ENCODE measurements around the gene GH2.
"Not testable (repeated sequence)": the region's sequence is repeated elsewhere in the genome, so short reads cannot be mapped to it uniquely, and the experiment has no call there.

GH2 gene

DNA sequence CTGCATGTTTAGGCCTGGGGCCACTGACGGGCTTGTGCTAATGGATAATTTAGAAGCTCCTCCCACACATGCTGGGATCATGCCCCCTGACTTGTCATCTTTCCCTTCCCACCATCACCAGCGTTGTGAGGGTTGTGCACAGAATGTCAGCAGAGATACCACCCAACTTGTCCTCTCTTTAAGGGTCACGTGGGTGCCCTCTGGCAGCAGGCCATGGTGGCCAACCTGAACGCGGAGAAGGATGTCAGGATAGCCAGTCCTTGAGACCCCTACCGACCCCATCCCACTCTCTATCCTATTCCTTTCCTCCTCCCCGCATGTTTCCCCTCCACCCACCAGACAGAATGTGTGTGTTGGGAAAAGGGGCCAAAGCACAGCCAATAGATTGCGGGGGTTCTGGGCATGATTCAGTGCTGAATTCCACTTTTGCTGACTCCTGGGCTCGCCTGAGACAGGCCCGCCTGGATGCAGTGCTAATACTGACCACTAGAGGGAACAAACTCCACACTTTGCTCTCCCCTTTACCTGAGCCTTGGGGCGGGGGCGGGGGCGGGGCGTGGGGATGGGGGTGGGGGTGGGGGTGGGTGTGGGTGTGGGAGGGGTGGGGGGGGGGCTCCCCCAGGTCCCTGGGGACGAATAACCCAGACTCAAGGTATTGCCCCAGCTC is at the start of gene GH2:
TSS of gene GH2 (minus strand) at position 10 of the 667 bp plus-strand sequence. CDS start 143 bp downstream, outside the sequence.
- no peak for DNase-seq

DNA sequence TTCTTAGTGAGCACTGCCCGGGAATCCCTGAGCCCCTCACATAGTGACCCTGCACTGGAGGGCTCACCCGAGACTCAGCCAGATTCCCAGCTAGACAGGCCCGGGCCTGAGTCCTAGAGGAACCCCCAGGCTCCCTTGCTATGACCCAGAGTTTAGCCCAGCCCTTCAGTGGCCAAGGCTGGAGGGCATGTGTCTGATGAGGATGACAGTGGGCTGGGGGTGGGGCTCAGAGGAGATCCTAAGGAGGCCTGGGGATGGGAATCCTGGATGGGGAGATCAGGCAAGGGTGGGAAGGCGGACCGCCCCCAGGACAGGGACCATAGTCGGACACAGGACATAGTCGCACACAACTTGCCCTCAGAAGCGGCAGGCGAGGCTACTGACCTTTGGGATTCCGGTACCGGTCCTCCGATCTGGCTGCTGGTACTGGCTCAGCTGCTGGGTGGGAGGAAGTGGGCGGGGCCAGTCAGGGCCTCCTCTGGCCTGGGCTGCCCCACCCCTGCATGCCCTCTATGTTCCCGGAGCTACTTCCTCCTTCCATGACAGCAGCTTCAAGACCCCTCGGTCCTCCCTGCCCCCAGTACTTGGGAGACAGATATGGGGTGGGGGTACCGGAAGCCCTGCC is 49.3 kb upstream of the GH2 start:
- DNase-seq: no peak

DNA sequence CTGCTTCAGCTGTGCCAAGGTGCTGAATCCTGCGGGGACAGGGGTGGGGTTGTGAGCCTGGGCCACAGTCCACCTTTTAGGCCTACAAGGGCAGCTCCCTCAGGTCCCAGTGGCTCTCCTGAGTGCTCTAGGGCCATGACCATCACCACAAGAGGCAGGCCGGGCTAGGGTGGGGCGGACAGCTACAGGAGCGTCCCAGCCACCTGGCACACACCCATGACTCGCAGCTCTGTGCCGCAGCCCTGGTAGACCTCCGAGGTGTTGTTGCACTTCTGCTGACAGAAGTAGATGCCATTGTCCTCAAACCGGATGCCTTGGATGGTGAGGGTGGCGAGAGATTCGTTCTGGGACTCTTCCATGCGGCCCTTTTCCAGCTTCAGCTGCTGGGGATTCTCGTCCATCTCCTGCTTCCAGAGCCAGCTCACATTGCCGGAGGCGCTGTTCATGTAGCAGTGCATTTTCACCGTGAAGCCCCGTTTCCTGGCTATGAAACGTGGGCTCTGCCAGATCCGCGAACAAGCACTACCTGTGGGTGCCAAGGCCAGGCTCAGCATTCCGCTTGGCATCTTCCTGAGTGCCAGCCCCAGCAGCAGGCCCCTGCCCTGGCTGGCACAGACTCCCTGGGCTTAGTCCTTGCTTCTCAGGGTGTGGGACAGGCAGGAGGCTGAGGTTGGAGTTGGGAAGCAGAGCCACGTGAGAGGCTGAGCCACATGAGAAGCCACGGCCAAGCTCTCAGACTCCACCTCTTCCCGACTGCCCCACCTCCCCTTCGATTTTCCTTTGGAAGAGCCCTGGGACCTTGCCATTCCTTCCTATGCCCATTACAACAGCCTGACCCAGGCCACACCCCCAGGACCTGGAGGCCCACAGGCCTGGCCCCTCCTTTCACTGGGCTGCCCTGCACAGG is 48.4 kb upstream of the GH2 start:
- DNase-seq: no peak

DNA sequence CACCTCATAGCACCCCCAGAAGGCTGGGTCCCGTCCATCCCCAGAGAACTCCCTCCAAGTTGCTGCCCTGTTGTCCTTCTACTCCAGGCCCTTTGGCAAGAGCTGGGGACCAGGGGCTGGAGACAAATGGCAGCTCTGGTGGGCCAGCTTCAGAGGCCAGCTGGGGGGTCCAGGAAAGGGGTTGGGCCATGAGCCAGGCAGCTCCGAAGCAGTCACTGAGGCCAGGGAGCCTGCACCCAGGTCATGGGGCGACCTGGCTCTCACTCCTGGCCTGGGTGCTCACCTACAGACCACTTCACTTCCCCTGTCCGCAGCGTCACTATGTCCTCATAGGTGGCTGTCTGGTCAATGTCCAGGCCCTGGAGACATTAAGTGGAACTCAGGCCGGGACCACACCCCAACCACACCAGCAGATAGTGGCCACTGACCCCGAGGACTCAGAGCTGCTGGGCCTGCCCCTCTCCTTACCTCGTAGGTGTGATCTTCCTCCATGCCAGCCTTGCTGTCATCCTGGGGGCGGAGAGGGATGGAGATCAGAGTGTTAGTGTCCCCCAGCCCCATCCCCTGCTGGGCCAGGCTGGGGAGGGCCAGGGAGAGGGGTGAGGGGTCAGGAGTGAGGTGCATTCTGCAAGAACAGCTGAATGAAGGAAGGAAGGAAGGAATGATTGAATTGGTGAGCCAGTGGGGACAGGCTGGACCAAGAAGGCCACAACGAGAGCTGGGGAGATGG is 47.4 kb upstream of the GH2 start:
- no peak for DNase-seq

DNA sequence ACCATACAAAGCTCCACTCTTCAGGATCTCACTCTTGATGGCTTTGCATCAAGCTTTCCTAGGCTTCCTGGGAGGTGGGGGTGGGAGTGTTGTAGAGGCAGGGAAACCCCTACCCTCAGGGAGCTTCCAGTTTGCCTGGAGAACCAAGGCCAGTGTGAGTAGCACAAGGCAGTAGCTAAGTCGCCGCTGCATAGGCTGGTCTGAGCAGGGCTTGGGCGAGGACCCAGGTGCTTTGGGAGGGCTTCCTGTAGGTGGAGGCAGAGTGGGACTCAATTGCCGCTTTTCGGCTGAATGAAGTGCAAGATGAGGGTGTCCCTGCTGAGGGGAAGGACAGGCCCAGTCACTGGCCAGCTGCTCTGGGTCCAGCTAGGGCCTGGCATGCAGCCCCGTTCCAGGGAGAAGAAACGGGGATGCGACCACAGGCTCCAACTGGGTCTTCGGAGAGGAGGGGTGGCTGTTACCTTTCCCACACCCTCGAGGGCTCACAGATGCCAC is 46.5 kb upstream of the GH2 start:
- no peak for DNase-seq

DNA sequence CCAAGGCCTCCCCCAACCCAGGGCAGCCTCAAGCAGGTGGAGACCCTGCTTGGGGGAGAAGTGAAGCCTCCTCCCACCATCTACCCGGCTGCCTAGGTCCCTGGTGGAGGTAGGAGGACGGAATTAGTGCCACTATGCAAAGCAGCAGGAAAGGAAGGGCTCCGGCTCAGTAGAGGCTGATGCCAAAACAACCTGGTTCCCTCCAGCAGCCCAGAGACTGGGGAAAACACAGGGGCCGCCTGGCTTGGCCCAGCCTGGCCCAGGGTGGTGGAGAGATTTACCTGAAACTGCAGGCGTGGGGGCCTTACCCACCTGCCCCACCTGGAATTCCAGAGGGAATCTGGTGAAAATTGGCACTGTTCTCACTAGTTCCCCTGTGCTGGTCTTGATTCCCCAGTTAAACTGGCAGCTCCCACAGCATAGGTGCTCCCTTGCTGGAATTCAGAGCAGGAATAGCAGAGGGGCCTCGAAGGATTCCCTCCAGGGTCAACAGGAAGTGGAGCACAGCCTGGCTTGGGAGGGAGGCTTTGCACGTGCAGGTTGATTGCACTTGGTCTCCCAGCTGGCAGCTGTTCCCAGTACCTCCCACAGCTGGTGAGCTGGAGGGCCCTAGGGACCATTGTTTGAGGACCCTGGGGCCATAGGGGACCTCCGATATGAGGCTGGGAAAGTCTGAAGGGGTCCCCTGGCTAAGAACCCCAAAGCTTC is 45.9 kb upstream of the GH2 start:
- no peak for DNase-seq

DNA sequence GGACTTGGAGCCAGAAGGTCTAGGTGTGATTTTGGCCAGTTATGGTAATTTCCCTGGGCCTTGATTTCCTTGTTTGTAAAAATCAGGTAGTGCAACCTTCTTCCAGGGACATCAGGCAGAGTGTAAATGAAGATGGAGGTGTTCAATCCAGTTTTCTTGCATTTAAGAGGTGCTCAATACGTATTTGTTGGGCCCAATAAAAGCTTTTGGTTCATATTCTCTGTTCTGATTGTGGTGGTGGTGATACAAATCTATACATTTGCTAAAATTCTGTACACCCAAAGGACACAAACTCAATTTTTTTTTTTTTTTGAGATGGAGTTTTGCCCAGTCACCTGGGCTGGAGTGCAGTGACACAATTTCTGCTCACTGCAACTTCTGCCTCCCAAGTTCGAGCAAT is 44.4 kb upstream of the GH2 start:
- no peak for DNase-seq

DNA sequence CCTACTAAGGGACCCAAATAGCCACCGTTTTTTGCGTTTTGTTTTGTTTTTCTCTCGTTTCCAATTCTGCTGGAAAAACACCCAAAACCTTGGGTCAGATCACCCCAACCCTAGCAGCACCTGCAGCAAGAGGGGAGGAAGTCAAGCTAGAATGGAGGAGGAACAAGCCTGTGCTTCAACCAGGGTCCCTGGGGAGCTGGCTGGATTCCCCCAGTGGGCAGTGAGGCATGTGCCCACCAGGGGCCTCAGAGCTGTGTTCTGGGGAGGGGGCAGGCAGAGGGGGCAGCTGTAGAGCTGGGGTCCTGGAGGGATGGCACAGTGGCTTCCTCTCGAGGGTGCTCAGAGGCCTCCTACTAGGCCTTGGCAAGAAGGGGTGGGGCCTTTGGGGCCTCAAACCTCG is 43.9 kb upstream of the GH2 start:
- DNase-seq: no peak

DNA sequence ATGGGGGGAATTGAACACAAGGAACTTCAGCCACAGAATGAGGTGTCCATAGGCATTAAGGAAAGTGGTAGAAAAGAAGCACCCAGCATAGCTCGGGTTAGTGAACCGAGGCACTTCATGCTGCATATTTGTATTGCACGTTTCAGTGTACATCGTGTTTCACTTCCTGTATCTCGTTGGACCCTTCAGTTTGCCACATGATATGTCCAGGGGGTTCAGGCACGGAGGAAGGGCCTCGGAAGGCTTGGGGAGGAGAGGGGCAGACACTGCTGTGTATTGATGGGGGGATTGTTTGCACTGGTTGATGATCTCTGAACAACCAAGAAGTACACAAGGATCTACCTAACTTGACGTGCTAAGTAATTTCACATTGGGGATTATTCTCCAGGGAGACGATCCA is 40.7 kb upstream of the GH2 start:
- not testable (repeated sequence) for DNase-seq

DNA sequence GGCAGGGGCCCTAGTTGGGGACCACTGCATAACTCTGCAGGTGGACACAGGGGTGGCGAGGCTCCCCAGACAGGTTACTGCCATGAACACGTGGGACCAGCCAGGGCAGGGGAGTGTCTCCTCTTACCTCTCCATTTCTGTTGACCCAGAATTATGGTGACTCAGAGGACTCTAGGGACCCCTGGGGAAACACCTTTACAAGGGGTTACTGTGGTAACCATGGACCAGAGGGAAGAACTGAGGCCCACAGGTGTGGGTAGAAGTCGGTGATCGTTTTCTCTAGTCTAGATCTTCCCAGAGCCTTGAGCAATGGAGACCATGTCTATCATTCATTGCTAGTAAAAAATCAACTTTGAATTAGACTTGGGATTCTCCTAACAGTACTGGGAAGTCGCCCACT is 39.0 kb upstream of the GH2 start:
- not testable (repeated sequence) for DNase-seq

DNA sequence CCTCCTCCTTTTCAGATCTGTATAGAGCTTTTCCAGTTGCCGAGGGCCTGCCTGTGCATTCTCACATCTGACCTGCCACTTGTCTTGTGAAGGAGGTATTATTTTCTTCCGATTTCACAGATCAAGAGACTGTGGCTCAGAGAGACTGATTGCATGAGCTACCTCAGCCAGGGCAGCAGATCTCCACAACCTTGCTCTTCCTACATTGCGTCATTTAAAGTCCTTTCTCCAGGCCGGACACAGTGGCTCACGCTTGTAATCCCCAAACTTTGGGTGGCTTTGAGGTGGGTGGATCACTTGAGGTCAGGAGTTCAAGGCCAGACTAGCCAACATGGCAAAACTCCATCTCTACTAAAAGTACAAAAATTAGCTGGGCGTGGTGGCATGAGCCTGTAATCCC is 38.3 kb upstream of the GH2 start:
- not testable (repeated sequence) for DNase-seq

DNA sequence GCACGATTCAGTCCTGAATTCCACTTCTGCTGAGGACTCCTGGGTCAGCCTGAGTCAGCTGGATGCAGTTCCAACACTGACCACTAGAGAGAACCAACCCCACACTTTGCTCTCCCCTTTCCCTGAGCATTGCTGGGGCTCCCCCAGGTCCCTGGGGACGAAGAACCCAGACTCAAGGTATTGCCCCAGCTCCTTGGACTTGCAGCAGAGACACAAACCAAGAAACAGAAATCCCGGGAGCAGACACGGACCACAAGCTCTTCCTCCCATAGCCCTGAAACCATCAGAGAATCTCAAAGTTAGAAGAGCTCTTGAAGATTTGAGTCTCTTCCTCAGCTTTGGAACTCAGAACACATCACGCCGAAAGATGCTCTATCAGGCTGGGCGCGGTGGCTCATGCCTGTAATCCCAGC is 37.6 kb upstream of the GH2 start:
- no peak for DNase-seq

DNA sequence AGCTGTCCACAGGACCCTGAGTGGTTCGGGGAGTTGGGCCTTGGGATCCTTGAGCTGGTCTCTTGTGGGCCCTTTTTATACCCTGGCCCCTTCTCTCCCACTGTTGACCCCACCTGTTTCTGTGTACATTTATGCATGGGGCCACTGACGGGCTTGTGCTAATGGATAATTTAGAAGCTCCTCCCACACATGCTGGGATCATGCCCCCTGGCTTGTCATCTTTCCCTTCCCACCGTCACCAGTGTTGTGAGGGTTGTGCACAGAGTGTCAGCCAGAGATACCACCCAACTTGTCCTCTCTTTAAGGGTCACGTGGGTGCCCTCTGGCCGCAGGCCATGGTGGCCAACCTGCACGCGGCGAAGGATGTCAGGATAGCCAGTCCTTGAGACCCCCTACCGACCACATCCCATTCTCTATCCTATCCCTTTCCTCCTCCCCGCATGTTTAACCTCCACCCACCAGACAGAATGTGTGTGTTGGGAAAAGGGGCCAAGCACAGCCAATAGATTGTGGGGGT is 37.1 kb upstream of the GH2 start, which contains the start of gene GH1:
TSS of gene GH1 (minus strand) at position 51 of the 517 bp plus-strand sequence. CDS start 63 bp downstream, outside the sequence.
- not testable (repeated sequence) for DNase-seq

DNA sequence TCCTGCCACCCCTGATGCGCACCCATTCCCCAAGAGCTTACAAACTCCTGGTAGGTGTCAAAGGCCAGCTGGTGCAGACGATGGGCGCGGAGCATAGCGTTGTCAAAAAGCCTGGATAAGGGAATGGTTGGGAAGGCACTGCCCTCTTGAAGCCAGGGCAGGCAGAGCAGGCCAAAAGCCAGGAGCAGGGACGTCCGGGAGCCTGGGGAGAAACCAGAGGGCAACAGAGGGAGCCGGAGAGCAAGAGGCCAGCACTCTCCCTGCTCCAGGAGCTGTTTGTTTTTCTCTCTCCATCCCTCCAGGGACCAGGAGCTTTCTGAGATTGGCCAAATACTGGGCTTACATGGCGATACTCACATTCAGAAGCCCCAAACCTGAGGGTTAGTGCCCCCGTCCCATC is 36.6 kb upstream of the GH2 start:
- no peak for DNase-seq

DNA sequence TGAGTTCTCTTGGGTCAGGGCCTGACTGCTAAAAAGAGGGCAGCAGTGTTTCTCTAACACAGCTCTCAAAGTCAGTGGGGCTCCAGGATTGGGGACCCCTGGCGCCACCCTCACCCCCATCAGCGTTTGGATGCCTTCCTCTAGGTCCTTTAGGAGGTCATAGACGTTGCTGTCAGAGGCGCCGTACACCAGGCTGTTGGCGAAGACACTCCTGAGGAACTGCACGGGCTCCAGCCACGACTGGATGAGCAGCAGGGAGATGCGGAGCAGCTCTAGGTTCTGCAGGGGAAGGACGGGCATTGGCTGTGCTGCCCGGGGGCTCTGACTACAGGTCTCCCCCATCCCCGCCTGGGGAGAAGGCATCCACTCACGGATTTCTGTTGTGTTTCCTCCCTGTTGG is 35.9 kb upstream of the GH2 start:
- no peak for DNase-seq

DNA sequence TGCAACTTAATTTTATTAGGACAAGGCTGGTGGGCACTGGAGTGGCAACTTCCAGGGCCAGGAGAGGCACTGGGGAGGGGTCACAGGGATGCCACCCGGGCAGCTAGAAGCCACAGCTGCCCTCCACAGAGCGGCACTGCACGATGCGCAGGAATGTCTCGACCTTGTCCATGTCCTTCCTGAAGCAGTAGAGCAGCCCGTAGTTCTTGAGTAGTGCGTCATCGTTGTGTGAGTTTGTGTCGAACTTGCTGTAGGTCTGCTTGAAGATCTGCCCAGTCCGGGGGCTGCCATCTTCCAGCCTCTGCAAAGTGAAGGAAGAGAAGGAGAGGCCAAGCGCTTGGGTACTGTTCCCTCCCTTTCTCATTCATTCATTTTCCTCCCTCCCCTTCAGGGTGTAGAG is 35.5 kb upstream of the GH2 start:
- DNase-seq: not testable (repeated sequence)

DNA sequence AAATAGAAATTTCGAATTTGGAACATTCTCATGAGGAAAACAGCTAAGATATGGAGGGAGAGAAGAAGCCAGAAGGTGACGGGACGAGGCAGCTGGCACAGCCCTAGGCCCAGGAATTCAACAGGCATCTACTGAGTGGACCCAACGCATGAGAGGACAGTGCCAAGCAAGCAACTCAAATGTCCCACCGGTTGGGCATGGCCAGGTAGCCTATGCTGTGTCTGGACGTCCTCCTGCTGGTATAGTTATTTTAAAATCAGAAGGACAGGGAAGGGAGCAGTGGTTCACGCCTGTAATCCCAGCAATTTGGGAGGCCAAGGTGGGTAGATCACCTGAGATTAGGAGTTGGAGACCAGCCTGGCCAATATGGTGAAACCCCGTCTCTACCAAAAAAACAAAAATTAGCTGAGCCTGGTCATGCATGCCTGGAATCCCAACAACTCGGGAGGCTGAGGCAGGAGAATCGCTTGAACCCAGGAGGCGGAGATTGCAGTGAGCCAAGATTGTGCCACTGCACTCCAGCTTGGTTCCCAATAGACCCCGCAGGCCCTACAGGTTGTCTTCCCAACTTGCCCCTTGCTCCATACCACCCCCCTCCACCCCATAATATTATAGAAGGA is 34.9 kb upstream of the GH2 start:
- no peak for DNase-seq

DNA sequence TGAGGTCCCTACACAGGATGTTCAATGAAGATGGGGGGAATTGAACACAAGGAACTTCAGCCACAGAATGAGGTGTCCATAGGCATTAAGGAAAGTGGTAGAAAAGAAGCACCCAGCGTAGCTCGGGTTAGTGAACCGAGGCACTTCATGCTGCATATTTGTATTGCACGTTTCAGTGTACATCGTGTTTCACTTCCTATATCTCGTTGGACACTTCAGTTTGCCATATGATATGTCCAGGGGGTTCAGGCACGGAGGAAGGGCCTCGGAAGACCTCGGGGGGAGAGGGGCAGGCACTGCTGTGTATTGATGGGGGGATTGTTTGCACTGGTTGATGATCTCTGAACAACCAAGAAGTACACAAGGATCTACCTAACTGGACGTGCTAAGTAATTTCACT is 34.0 kb upstream of the GH2 start:
- DNase-seq: not testable (repeated sequence)

DNA sequence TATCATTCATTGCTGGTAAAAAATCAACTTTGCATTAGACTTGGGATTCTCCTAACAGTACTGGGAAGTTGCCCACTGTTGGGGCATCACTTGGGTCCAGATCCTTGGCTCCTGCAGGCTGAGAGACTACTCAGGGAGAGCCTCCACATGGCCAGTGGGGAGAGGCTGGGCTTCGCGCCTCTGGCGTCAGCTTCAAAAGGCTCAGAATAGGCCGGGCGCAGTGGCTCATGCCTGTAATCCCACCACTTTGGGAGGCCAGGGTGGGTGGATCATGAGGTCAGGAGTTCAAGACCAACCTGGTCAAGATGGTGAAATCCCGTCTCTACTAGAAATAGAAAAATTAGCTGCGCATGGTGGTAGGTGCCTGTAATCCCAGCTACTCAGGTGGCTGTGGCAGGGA is 32.7 kb upstream of the GH2 start:
- DNase-seq: no peak

DNA sequence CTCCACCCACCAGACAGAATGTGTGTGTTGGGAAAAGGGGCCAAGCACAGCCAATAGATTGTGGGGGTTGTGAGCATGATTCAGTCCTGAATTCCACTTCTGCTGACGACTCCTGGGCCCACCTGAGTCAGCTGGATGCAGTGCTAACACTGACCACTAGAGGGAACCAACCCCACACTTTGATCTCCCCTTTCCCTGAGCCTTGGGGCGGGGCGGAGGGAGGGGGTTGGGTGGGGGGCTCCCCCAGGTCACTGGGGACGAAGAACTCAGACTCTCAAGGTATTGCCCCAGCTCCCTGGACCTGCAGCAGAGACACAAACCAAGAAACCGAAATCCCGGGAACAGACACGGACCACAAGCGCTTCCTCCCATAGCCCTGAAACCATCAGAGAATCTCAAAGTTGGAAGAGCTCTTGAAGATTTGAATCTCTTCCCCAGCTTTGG is 29.9 kb upstream of the GH2 start:
- no peak for DNase-seq

DNA sequence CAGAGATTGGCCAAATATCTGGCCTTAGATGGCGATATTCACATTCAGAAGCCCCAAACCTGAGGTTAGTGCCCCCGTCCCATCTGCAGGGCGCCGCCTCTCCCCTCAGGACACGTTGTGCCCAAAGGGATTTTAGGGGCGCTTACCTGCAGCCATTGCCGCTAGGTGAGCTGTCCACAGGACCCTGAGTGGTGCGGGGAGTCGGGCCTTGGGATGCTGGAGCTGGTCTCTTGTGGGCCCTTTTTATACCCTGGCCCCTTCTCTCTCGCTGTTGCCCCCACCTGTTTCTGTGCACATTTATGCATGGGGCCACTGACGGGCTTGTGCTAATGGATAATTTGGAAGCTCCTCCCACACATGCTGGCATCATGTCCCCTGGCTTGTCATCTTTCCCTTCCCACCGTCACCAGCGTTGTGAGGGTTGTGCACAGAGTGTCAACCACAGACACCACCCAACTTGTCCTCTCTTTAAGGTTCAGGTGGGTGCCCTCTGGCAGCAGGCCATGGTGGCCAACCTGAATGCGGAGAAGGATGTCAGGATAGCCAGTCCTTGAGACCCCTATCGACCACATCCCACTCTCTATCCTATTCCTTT is 29.4 kb upstream of the GH2 start, which contains the start of gene CSHL1:
TSS of gene CSHL1 (minus strand) at position 218 of the 595 bp plus-strand sequence. CDS start at position 156, 62 bp downstream.
- no peak for DNase-seq

Data from GF-D8 (cell line).